Karpas-422 (cell line): Measurements from ENCODE around the gene MAD1L1. TPM values are rescaled to one million over a fixed set of nuclear protein-coding genes. Genes with fewer than 3 reads are reported as not detected.

Source experiments
- DNase-seq: peaks from one replicate; pipeline ENCODE4 v3.0.0-alpha.2; 2015
- H2AFZ ChIP-seq: fragments of 200-600 bp; sonication (generic); 2 replicates; pipeline ENCODE4 v1.6.1; 2014; ENCODE audit warnings: antibody characterized with exemption, low read length, mixed read lengths
- H3K27ac ChIP-seq: fragments of 200-600 bp; sonication (generic); 2 replicates; pipeline ENCODE4 v1.5.1; 2014; ENCODE audit warnings: mild to moderate bottlenecking, low read length, moderate library complexity
- H3K27me3 ChIP-seq: fragments of 200-600 bp; sonication (generic); 2 replicates; pipeline ENCODE4 v1.6.1; 2014; ENCODE audit warnings: low read length, mixed read lengths
- H3K36me3 ChIP-seq: fragments of 200-600 bp; sonication (generic); 2 replicates; pipeline ENCODE4 v1.6.1; 2014; ENCODE audit warnings: low read length, mixed read lengths; ENCODE audit not compliant: insufficient read depth
- H3K4me1 ChIP-seq: fragments of 200-600 bp; sonication (generic); 2 replicates; pipeline ENCODE4 v1.6.1; 2014; ENCODE audit warnings: mild to moderate bottlenecking, low read length, mixed read lengths
- H3K4me2 ChIP-seq: fragments of 200-600 bp; sonication (generic); 2 replicates; pipeline ENCODE4 v1.6.1; 2014; ENCODE audit warnings: low read length, low read depth, mild to moderate bottlenecking; ENCODE audit not compliant: poor library complexity, severe bottlenecking
- H3K4me3 ChIP-seq: fragments of 200-600 bp; sonication (generic); 2 replicates; pipeline ENCODE4 v1.5.1; 2014; ENCODE audit warnings: mild to moderate bottlenecking, antibody characterized with exemption, low read length, mixed read lengths
- H3K79me2 ChIP-seq: fragments of 200-600 bp; sonication (generic); 2 replicates; pipeline ENCODE4 v1.6.1; 2014; ENCODE audit warnings: mild to moderate bottlenecking, low read length, mixed read lengths
- H3K9ac ChIP-seq: fragments of 200-600 bp; sonication (generic); 2 replicates; pipeline ENCODE4 v1.6.0; 2014; ENCODE audit warnings: low read length
- H3K9me2 ChIP-seq: fragments of 200-600 bp; sonication (generic), shearing (Covaris generic); replicated peaks from 2 replicates; pipeline ENCODE4 v1.6.0; 2014; ENCODE audit warnings: mild to moderate bottlenecking, low read length, moderate library complexity; ENCODE audit not compliant: insufficient read depth
- H3K9me3 ChIP-seq: fragments of 300-700, 200-600 bp; sonication (generic); 2 replicates; pipeline ENCODE4 v1.6.1; 2014; ENCODE audit warnings: low read length, mixed read lengths
- H4K20me1 ChIP-seq: fragments of 200-600 bp; sonication (generic); 2 replicates; pipeline ENCODE4 v1.6.1; 2014; ENCODE audit warnings: mild to moderate bottlenecking, antibody characterized with exemption, low read length, low read depth; ENCODE audit not compliant: insufficient read depth
- total RNA-seq: library from RNA; depleted of rRNA; stranded (reverse); fragments of >200 nt; shearing (Covaris generic); gene quantifications from 2 replicates; pipeline ENCODE4 v1.2.3, GENCODE V29; 2014; ENCODE audit warnings: low replicate concordance; rRNA removed

MAD1L1 gene
- total RNA-seq: 38.6 and 61.5 TPM in 2 replicates

DNA sequence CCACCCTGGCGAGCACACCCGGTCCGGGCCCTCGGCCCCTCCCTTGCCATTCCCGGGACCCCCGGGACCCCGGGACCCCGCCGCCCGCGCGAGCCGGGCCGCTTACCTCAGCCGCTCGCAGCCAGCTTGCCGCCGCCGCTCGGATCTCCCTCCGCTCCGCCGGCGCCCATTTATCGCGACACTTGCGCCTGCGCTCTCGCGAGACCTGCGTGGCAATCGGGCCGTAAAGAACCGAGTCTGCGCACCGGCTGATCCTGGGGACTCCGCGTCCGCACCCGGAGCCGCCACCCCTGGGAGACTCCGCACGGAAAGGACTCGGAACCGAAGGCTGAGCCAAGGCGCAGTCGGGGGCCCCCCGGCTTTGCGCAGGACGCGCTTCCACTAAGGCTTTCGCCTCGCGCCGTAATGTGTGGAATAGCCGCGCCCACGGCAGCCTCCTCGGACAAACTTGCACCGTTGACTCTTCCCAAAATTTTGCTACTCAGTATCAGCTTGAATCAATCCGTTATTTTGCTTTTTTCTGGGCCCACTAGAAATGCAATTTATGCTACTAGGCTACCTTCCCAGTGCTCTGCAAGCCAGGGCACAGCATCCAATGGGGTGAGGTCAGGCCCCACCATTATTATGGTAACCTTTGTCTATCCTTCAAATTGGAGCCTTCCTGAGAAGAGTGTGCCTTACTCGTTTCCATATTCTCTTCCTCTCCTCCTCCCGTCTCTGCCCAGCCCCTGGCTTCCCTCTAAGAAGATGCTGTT is at the start of gene MAD1L1:
MAD1L1 (minus strand) TSS at position 180 of the 755 bp plus-strand sequence. CDS start 2,812 bp downstream, outside the sequence.
- no peaks in the 10 kb centered on the region for H3K9me2 ChIP-seq
- no peaks in the 10 kb centered on the region for H3K27me3 ChIP-seq
- peak within 1 kb of the TSS; percentile 99 for H3K4me2 ChIP-seq
- peak; percentile 96 for DNase-seq
- peaks cover 49% of the 10 kb centered on the region for H3K79me2 ChIP-seq
- peaks cover 31% of the 10 kb centered on the region for H3K4me1 ChIP-seq
- no peaks in the 10 kb centered on the region for H3K9me3 ChIP-seq
- peaks cover 16% of the 10 kb centered on the region for H3K36me3 ChIP-seq
- peak within 1 kb of the TSS; percentile 54; the same call in 1 of the 2 replicates for H2AFZ ChIP-seq
- H3K4me3 ChIP-seq: peak within 1 kb of the TSS; percentile 78
- H4K20me1 ChIP-seq: peaks cover 9% of the 10 kb centered on the region
- H3K9ac ChIP-seq: peak within 1 kb of the TSS; percentile 91
- H3K27ac ChIP-seq: no peak within 1 kb of the TSS; the same call in 1 of the 2 replicates

DNA sequence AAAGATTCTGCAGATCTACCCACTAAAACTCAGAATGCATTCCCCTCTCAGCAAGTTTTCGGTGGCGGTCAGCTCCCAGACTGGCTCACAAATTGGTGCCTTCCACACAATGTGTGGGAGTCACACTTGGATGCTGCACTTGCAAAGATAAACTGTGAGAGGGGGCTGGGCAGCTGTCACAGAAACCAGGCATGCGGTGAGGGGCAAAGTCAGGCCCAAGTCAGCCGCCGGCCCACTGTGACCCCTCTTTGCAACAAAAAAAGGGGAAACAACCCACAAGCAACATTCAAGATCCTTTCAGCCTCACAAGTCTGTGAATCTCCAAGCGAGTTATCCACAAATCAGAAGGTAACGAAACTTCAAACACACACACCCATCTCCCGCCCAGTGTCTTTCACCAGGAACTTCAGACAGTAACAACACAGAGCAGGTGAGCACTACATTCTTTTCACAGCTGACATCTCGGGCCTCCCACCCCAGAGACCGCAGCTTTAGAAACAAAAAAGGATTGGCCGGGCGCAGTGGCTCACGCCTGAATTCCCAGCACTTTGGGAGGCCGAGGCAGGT is 49.5 kb upstream of the MAD1L1 start:
- no peak overlapping the region for H3K4me3 ChIP-seq
- no peaks in the 10 kb centered on the region for H3K27me3 ChIP-seq
- H3K79me2 ChIP-seq: no peaks in the 10 kb centered on the region
- no peaks in the 10 kb centered on the region for H3K36me3 ChIP-seq
- no peak overlapping the region for H3K9ac ChIP-seq
- DNase-seq: no peak
- no peaks in the 10 kb centered on the region for H3K9me3 ChIP-seq
- H2AFZ ChIP-seq: no peak overlapping the region
- H3K4me2 ChIP-seq: no peak overlapping the region
- no peaks in the 10 kb centered on the region for H4K20me1 ChIP-seq
- no peak overlapping the region for H3K27ac ChIP-seq
- H3K4me1 ChIP-seq: no peaks in the 10 kb centered on the region
- no peaks in the 10 kb centered on the region for H3K9me2 ChIP-seq

DNA sequence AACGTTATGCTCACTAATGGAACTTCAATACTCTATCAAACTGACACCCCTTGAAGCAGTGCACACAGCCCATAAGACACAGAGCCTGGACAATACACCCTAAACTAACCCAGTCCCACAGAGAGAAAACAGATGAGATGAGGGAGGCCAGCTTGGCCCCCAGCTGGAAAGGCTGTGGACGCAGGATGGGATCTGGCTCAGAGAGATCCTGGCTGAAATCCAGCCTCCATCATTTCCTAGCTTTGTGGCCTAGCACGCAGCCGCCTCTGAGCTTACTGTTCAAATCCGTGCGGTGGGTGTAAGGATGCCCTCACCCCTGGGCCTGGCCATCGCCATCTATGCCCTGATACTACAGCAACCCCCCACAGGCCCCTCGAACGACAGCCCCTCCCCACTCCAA is 48.8 kb upstream of the MAD1L1 start:
- Histone ChIP-seq H3K9me3 (no peaks in the 10 kb centered on the region), H3K9me2 (no peaks in the 10 kb centered on the region), H4K20me1 (no peaks in the 10 kb centered on the region), H2AFZ (no peak overlapping the region), H3K36me3 (no peaks in the 10 kb centered on the region), H3K27ac (no peak overlapping the region), H3K4me1 (no peaks in the 10 kb centered on the region), H3K4me2 (no peak overlapping the region), H3K27me3 (no peaks in the 10 kb centered on the region), H3K4me3 (no peak overlapping the region), H3K9ac (no peak overlapping the region), H3K79me2 (no peaks in the 10 kb centered on the region)
- DNase-seq: no peak

DNA sequence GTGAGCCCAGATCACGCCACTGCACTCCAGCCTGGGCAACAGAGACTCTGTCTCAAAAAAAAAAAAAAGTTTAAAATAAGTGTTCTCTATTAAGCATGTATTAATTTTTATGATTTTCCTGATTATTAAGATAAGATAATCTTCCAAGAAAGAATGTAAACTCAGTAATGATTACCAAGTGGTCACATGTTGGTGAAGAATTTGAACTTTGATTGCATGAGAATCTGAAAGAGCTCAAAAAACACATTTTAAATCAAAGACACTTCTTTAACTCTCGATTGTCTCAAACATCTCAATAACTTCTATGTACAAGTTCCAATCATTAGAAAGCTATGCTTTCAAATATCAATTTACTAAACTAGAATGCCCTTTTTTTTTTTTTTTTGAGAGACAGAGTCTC is 47.7 kb upstream of the MAD1L1 start:
- Histone ChIP-seq H3K27ac (no peak overlapping the region), H3K4me1 (no peaks in the 10 kb centered on the region), H3K27me3 (no peaks in the 10 kb centered on the region), H3K9ac (no peak overlapping the region), H3K9me3 (no peaks in the 10 kb centered on the region), H4K20me1 (no peaks in the 10 kb centered on the region), H3K9me2 (no peaks in the 10 kb centered on the region), H3K79me2 (no peaks in the 10 kb centered on the region), H2AFZ (no peak overlapping the region), H3K4me2 (no peak overlapping the region), H3K4me3 (no peak overlapping the region), H3K36me3 (no peaks in the 10 kb centered on the region)
- no peak for DNase-seq

DNA sequence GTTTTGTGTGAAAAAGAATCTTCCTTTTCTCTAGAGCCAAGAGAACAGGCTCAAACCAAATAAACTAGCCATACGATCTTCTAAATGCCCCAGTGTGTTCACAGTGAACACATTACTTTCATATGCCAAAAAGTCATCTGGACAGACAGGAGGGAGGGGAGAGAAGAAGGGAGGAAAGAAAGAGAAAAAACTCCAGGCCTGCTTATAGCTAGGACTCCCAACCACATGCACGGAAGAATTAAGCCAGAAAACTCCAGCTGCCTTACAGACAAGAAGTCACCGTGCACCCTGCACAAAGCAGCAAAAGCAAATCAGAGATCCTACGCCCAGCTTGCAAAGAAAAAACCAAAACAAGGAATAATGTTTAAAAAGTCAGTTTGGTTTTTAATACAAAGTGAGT is 47.2 kb upstream of the MAD1L1 start:
- no peaks in the 10 kb centered on the region for H4K20me1 ChIP-seq
- no peaks in the 10 kb centered on the region for H3K79me2 ChIP-seq
- H3K4me3 ChIP-seq: no peak overlapping the region
- no peaks in the 10 kb centered on the region for H3K27me3 ChIP-seq
- H3K4me2 ChIP-seq: no peak overlapping the region
- H2AFZ ChIP-seq: no peak overlapping the region
- no peak overlapping the region for H3K9ac ChIP-seq
- H3K9me3 ChIP-seq: no peaks in the 10 kb centered on the region
- no peak for DNase-seq
- no peaks in the 10 kb centered on the region for H3K4me1 ChIP-seq
- no peaks in the 10 kb centered on the region for H3K36me3 ChIP-seq
- no peak overlapping the region for H3K27ac ChIP-seq
- no peaks in the 10 kb centered on the region for H3K9me2 ChIP-seq

DNA sequence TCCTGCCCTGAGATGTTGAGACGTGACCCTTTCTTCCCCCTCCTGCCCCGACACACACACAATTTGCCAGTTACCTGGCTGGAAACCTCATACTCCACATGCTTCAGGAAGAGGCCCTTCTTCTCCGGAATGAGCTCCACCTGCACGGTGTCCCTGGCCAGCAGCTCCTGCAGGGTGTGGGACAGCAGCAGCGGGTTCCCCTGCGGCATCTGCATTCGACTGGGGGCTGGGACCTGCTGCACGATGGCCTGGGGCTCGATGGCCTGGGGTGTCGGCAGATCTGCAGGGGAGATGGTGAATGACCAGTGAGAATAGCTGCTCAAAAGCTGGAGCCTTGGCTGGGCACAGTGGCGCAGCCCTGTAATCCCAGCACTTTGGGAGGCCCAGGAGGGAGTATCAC is 45.3 kb upstream of the MAD1L1 start:
- no peaks in the 10 kb centered on the region for H3K9me2 ChIP-seq
- H3K27ac ChIP-seq: no peak overlapping the region
- no peak overlapping the region for H3K4me2 ChIP-seq
- no peak overlapping the region for H3K9ac ChIP-seq
- no peaks in the 10 kb centered on the region for H3K9me3 ChIP-seq
- no peaks in the 10 kb centered on the region for H3K36me3 ChIP-seq
- no peak overlapping the region for H3K4me3 ChIP-seq
- no peak for DNase-seq
- H4K20me1 ChIP-seq: no peaks in the 10 kb centered on the region
- no peaks in the 10 kb centered on the region for H3K79me2 ChIP-seq
- no peak overlapping the region for H2AFZ ChIP-seq
- H3K27me3 ChIP-seq: no peaks in the 10 kb centered on the region
- no peaks in the 10 kb centered on the region for H3K4me1 ChIP-seq

DNA sequence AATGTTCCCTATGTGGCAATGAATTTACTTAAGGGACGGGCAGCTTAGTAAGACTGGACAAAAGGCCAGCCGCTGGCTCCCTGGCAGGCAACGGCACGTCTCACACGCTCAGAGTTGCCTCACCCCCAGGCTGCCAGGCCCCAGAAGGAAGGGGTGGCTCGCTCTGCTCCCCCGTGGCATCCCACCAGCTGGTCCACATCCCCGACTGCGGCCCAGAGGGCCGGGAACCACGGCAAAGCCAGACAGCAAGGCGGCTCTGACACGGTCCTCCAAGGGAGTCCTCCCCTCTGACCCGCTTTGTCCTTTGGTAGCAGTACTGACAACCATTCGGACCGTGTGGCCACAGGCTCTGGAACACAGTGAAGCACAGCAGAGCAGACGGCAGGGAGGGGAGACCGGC is 43.4 kb upstream of the MAD1L1 start:
- Histone ChIP-seq H3K4me1 (no peaks in the 10 kb centered on the region), H2AFZ (no peak overlapping the region), H3K27ac (no peak overlapping the region), H3K9me3 (no peaks in the 10 kb centered on the region), H3K36me3 (no peaks in the 10 kb centered on the region), H3K27me3 (no peaks in the 10 kb centered on the region), H3K4me3 (no peak overlapping the region), H3K79me2 (no peaks in the 10 kb centered on the region), H3K9ac (no peak overlapping the region), H4K20me1 (no peaks in the 10 kb centered on the region), H3K9me2 (no peaks in the 10 kb centered on the region), H3K4me2 (no peak overlapping the region)
- DNase-seq: no peak

DNA sequence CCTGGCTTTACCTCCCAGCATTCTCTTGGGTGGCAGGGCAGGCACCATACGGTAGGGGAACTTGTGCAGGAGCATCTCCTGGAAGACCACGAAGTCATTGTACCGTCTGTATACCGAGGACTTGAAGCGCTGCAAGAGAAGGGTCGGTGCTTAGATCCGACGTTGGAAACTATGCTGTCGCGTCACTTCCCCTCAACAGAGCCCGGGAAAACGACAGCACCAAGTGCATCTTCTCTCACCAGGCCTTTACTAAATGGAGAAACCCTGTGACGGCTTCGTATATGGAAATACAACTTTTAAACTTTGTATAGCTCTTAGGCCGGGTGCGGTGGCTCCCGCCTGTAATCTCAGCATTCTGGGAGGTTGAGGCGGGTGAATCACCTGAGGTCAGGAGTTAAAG is 42.4 kb upstream of the MAD1L1 start:
- H3K4me3 ChIP-seq: no peak overlapping the region
- no peaks in the 10 kb centered on the region for H3K4me1 ChIP-seq
- no peaks in the 10 kb centered on the region for H3K27me3 ChIP-seq
- H3K27ac ChIP-seq: no peak overlapping the region
- H3K9me3 ChIP-seq: no peaks in the 10 kb centered on the region
- no peak overlapping the region for H3K9ac ChIP-seq
- no peaks in the 10 kb centered on the region for H4K20me1 ChIP-seq
- H3K36me3 ChIP-seq: no peaks in the 10 kb centered on the region
- no peaks in the 10 kb centered on the region for H3K9me2 ChIP-seq
- H2AFZ ChIP-seq: no peak overlapping the region
- no peak for DNase-seq
- no peak overlapping the region for H3K4me2 ChIP-seq
- no peaks in the 10 kb centered on the region for H3K79me2 ChIP-seq
